ENCODE data around the gene B3GLCT. TPM values are rescaled to one million over a fixed set of nuclear protein-coding genes. Genes with fewer than 3 reads are reported as not detected.

Gene B3GLCT
- polyA plus RNA-seq, 1 donor from 2014 or later: 8.2 TPM

DNA sequence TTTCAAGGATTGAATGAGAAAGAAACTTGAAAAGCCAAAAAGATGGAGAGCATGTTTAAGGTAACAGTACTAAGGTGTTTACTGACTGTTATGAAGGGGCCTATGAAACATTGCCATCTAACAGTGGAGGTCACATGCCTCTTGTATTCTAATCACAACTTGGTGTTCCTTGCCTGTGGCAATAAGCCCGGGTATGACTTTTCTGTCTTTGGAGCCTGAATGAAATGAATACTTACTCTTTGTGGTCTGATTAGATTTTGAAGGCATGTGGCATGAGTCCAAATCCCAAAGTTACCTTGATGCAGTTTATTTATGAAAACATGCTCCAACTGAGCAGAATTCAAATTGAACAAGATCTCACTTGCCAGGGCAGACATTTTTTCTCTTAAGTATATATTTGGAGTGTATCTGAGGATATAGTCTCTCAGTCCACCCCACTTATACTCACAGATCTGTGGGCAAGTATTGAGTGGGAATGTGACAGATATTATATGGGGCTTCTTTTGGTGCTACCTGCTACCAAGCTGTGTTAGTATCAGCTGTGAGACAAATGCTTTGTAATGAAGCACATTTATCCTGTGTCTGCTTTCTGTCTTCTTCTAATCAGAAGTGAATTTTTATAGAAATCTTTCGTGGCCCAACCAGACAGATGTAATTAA, 67.5 kb downstream of the B3GLCT start:
- Histone ChIP-seq H3F3A (ENCODE audit: insufficient read depth, low read length, poor library complexity, severe bottlenecking) (no peaks in the 10 kb centered on the region), H3K9me2 (ENCODE audit: insufficient read depth, low read length) (no peaks in the 10 kb centered on the region), H3K4me2 (ENCODE audit: low read length) (no peak overlapping the region), H3K9me3 (ENCODE audit: low read length) (no peaks in the 10 kb centered on the region), H3K9ac (ENCODE audit: low read length) (no peak overlapping the region), H4K20me1 (ENCODE audit: insufficient read depth) (no peaks in the 10 kb centered on the region), H3K27me3 (ENCODE audit: insufficient read depth, low read depth, low read length) (no peaks in the 10 kb centered on the region), H3K79me2 (replicated peaks; ENCODE audit: insufficient read depth, low read length) (no peaks in the 10 kb centered on the region), H3K27ac (ENCODE audit: low read length) (no peak overlapping the region), H3K4me3 (ENCODE audit: low read length) (no peak overlapping the region), H3K36me3 (ENCODE audit: insufficient read depth, low read length) (no peaks in the 10 kb centered on the region), H2AFZ (ENCODE audit: low read depth, low read length) (no peak overlapping the region)
- TF ChIP-seq MXI1 (conservative IDR thresholded peaks at IDR 0.05; ENCODE audit: poor library complexity, severe bottlenecking) (no peak), SMC3 (conservative IDR thresholded peaks at IDR 0.05; ENCODE audit: poor library complexity) (no peak), EP300 (conservative IDR thresholded peaks at IDR 0.05; ENCODE audit: poor library complexity, severe bottlenecking) (no peak), POLR2AphosphoS5 (IDR thresholded peaks at IDR 0.05) (no peak), EZH2 (IDR thresholded peaks at IDR 0.05; ENCODE audit: borderline replicate concordance, insufficient read depth, low read length, poor library complexity, severe bottlenecking) (no peak), RAD21 (conservative IDR thresholded peaks at IDR 0.05) (no peak)
- TF ChIP-seq, protein P1, sequence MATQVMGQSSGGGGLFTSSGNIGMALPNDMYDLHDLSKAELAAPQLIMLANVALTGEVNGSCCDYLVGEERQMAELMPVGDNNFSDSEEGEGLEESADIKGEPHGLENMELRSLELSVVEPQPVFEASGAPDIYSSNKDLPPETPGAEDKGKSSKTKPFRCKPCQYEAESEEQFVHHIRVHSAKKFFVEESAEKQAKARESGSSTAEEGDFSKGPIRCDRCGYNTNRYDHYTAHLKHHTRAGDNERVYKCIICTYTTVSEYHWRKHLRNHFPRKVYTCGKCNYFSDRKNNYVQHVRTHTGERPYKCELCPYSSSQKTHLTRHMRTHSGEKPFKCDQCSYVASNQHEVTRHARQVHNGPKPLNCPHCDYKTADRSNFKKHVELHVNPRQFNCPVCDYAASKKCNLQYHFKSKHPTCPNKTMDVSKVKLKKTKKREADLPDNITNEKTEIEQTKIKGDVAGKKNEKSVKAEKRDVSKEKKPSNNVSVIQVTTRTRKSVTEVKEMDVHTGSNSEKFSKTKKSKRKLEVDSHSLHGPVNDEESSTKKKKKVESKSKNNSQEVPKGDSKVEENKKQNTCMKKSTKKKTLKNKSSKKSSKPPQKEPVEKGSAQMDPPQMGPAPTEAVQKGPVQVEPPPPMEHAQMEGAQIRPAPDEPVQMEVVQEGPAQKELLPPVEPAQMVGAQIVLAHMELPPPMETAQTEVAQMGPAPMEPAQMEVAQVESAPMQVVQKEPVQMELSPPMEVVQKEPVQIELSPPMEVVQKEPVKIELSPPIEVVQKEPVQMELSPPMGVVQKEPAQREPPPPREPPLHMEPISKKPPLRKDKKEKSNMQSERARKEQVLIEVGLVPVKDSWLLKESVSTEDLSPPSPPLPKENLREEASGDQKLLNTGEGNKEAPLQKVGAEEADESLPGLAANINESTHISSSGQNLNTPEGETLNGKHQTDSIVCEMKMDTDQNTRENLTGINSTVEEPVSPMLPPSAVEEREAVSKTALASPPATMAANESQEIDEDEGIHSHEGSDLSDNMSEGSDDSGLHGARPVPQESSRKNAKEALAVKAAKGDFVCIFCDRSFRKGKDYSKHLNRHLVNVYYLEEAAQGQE (IDR thresholded peaks at IDR 0.05; ENCODE audit: borderline replicate concordance): no peak
- TF ChIP-seq, protein P2, sequence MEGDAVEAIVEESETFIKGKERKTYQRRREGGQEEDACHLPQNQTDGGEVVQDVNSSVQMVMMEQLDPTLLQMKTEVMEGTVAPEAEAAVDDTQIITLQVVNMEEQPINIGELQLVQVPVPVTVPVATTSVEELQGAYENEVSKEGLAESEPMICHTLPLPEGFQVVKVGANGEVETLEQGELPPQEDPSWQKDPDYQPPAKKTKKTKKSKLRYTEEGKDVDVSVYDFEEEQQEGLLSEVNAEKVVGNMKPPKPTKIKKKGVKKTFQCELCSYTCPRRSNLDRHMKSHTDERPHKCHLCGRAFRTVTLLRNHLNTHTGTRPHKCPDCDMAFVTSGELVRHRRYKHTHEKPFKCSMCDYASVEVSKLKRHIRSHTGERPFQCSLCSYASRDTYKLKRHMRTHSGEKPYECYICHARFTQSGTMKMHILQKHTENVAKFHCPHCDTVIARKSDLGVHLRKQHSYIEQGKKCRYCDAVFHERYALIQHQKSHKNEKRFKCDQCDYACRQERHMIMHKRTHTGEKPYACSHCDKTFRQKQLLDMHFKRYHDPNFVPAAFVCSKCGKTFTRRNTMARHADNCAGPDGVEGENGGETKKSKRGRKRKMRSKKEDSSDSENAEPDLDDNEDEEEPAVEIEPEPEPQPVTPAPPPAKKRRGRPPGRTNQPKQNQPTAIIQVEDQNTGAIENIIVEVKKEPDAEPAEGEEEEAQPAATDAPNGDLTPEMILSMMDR (IDR thresholded peaks at IDR 0.05; ENCODE audit: poor library complexity, severe bottlenecking): no peak

DNA sequence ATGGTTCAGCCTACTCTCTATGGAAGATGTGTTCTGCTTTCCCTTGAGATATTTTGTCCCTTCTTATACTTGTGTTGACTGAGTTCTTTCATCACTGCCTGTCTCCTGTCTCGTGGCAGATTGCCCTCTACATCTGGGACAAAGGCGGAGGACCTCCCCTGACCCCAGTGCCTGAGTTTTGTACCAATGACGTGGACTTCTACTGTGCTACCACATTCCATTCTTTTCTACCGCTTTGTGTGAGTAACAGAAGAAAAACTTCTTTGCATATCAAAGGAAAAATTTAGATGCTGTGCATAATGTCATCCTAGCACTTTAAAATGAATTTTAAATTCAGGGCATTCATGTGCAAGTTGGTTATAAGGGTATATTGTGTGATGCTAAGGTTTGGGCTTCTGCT, 74.6 kb downstream of the B3GLCT start:
- no peaks in the 10 kb centered on the region for H3K79me2 ChIP-seq (replicated peaks; ENCODE audit: insufficient read depth, low read length)
- no peak overlapping the region for H3K9ac ChIP-seq (ENCODE audit: low read length)
- H3K9me2 ChIP-seq (ENCODE audit: insufficient read depth, low read length): no peaks in the 10 kb centered on the region
- no peak overlapping the region for H3K4me3 ChIP-seq (ENCODE audit: low read length)
- H3K27me3 ChIP-seq (ENCODE audit: insufficient read depth, low read depth, low read length): no peaks in the 10 kb centered on the region
- no peaks in the 10 kb centered on the region for H3K36me3 ChIP-seq (ENCODE audit: insufficient read depth, low read length)
- H3K9me3 ChIP-seq (ENCODE audit: low read length): no peaks in the 10 kb centered on the region
- TF ChIP-seq TAF1 (IDR thresholded peaks at IDR 0.05; ENCODE audit: low read depth) (no peak), EZH2 (IDR thresholded peaks at IDR 0.05; ENCODE audit: borderline replicate concordance, insufficient read depth, low read length, poor library complexity, severe bottlenecking) (no peak), MXI1 (conservative IDR thresholded peaks at IDR 0.05; ENCODE audit: poor library complexity, severe bottlenecking) (no peak), POLR2AphosphoS5 (IDR thresholded peaks at IDR 0.05) (no peak), EP300 (conservative IDR thresholded peaks at IDR 0.05; ENCODE audit: poor library complexity, severe bottlenecking) (no peak), RAD21 (conservative IDR thresholded peaks at IDR 0.05) (no peak)
- TF ChIP-seq, protein P1 (IDR thresholded peaks at IDR 0.05; ENCODE audit: borderline replicate concordance): no peak
- H3K27ac ChIP-seq (ENCODE audit: low read length): no peak overlapping the region
- H3F3A ChIP-seq (ENCODE audit: insufficient read depth, low read length, poor library complexity, severe bottlenecking): no peaks in the 10 kb centered on the region
- H4K20me1 ChIP-seq (ENCODE audit: insufficient read depth): no peaks in the 10 kb centered on the region
- no peak overlapping the region for H3K4me2 ChIP-seq (ENCODE audit: low read length)
- H2AFZ ChIP-seq (ENCODE audit: low read depth, low read length): no peak overlapping the region
